ENCODE data around the gene ART3. TPM values are rescaled to one million over a fixed set of nuclear protein-coding genes. Genes with fewer than 3 reads are reported as not detected.
A peak's percentile ranks its signal among the peaks of the same experiment; 100 is the strongest.

The ART3 gene
- total RNA-seq, 1 donor from 2014 or later = under 0.01 TPM

DNA sequence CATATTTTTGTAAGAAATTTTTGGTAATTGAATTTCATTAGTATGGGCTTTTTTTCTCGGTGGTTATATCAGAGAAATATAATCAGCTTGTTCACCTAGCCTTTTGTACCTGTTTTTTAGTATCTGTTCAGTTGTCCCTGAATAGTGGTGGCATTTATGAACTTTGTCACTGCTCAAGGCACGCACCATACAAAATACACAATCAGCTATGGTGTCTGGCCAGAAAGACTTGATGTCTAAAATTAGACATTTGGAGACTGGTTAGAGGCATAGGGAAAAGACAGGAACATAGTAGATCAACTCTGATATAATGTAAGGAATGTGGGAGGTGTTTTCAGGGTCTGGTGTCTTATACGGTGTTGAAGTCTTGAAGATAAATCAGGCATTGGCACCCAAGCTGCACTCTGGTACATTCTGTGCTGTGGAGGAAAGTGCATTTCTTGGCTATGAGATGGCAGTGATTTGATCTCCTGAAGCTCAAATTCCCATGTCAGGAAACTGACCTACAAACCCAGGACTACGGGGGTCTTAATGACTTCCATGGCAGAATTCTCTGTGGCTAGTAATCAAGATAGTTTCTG, 3.6 kb downstream of the ART3 start:
- no peak for FAIRE-seq
- no peak overlapping the region for H3K4me3 ChIP-seq (ENCODE audit: low read depth, low read length)
- no peaks in the 10 kb centered on the region for H3K36me3 ChIP-seq (ENCODE audit: control insufficient read depth, insufficient read depth, low read length)
- no peaks in the 10 kb centered on the region for H3K27me3 ChIP-seq (ENCODE audit: control insufficient read depth, insufficient read depth, low read length)
- no peak for DNase-seq (ENCODE audit: low read depth)
- TF ChIP-seq, protein P1, sequence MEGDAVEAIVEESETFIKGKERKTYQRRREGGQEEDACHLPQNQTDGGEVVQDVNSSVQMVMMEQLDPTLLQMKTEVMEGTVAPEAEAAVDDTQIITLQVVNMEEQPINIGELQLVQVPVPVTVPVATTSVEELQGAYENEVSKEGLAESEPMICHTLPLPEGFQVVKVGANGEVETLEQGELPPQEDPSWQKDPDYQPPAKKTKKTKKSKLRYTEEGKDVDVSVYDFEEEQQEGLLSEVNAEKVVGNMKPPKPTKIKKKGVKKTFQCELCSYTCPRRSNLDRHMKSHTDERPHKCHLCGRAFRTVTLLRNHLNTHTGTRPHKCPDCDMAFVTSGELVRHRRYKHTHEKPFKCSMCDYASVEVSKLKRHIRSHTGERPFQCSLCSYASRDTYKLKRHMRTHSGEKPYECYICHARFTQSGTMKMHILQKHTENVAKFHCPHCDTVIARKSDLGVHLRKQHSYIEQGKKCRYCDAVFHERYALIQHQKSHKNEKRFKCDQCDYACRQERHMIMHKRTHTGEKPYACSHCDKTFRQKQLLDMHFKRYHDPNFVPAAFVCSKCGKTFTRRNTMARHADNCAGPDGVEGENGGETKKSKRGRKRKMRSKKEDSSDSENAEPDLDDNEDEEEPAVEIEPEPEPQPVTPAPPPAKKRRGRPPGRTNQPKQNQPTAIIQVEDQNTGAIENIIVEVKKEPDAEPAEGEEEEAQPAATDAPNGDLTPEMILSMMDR (IDR thresholded peaks at IDR 0.05; ENCODE audit: insufficient read depth, low read length, severe bottlenecking) = no peak

DNA sequence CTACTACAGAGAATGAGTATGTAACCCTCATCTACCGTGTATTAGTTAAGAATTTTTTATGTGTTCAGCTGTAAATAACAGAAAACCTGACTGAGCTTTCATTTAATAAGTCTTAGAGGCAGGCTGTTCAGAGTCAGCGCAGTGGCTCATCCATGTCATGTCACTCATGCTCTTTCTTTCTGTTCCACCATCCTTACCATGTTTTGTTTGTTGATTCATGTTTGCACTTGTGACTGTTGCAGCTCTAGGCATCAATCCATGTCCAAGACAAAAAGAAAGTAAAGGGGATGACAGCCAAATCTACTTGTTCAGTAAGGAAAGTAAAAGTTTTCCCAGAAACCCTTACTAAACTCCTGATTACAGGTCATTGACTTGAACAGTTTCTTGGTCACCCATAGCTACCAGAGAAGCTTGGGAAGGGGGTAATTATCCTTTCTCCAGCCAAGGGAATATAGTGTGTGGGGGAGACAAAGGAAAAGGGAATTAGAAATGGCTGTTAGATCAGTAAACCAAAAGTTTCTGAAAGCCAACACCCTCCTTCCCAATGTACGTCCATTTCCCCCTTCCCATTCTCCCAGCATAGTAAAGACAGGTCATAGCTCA, 9.0 kb downstream of the ART3 start:
- H3K4me3 ChIP-seq (ENCODE audit: low read depth, low read length) = no peak overlapping the region
- H3K27me3 ChIP-seq (ENCODE audit: control insufficient read depth, insufficient read depth, low read length) = no peaks in the 10 kb centered on the region
- FAIRE-seq (no peak), DNase-seq (ENCODE audit: low read depth) (peak; percentile 74)
- no peaks in the 10 kb centered on the region for H3K36me3 ChIP-seq (ENCODE audit: control insufficient read depth, insufficient read depth, low read length)
- TF ChIP-seq, protein P1 (IDR thresholded peaks at IDR 0.05; ENCODE audit: insufficient read depth, low read length, severe bottlenecking) = no peak

DNA sequence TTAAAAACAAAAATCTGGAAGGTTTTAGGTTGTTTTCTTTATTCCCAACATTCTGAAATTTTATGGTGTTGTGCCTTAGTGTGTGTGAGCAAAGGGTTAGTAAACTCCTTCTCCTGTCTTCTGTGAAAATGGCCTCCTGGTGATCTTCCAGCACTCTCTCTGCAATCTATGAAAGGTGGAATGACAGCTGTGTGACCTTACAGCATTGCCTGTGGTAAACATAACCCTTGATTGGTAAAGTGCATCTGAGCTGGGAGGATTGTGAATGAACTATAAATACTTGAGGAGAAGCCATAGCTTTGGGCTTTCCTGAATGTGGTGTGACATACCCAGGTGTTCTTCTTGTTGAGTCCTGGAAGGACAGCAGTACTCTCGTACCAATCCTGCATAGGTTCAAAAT, 10.0 kb downstream of the ART3 start:
- FAIRE-seq = no peak

DNA sequence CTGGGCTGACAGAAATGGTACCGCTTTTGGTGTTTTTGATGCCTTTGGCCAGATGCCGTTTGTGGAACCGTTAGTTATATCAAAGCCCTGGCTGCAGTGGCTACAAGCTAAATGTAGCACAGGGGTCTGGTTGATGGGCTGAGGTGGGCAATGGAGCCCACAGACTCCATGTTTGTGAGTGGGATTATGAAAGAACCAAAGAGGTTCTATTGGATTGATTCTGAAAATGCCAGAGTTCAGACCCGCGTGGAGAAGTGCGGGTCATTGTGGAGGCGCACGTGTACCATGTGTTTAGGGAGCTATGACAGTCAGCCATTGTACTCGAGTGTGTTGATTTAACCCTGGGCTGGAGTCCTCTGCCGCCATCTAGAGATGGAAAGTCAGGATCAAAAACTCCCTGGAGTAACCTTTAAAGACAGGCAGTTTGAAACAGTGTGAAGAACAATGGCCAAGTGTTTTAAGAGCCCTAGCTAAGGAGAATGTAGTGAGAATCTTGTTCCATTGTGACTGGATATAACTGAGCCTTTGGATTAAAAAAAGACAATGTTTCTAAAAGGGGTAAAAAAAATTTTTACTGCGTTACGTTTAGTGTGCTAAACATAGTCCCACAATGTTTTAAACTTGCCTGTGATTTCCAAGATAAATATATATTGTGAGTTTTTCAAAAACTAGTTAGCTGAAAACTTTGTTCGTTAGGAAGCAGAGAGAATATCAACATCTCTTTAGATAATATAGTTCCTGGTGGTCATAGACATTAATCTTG, 12.7 kb downstream of the ART3 start:
- Histone ChIP-seq H3K36me3 (ENCODE audit: control insufficient read depth, insufficient read depth, low read length) (no peaks in the 10 kb centered on the region), H3K4me3 (ENCODE audit: low read depth, low read length) (no peak overlapping the region), H3K27me3 (ENCODE audit: control insufficient read depth, insufficient read depth, low read length) (no peaks in the 10 kb centered on the region)
- TF ChIP-seq, protein P1 (IDR thresholded peaks at IDR 0.05; ENCODE audit: insufficient read depth, low read length, severe bottlenecking) = peak; percentile 73
- DNase-seq (ENCODE audit: low read depth) = peak; percentile 72
- FAIRE-seq = peak; percentile 97

More for the DNA sequence above, 10.0 kb downstream of the ART3 start:
- TF ChIP-seq, protein P1 (IDR thresholded peaks at IDR 0.05; ENCODE audit: insufficient read depth, low read length, severe bottlenecking) = no peak
- no peak for DNase-seq (ENCODE audit: low read depth)
- Histone ChIP-seq H3K4me3 (ENCODE audit: low read depth, low read length) (no peak overlapping the region), H3K36me3 (ENCODE audit: control insufficient read depth, insufficient read depth, low read length) (no peaks in the 10 kb centered on the region), H3K27me3 (ENCODE audit: control insufficient read depth, insufficient read depth, low read length) (no peaks in the 10 kb centered on the region)

DNA sequence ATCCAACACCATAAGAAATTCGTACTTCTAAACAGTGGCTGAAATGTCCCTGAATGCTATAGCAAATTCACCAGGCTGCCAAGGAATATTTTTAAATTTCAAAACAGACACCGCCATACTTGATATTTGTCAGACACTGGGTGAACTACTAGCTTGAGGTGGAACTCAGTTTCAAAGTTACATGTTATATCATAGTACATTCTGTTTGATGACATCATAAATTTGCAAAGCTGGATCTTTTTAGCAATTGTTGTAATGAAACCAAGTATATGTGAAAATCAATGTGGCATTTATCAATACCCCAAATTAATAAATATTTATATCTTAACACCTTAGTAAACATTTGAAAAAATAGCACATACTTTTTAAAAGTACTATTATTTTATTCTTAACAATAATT, 14.2 kb downstream of the ART3 start:
- TF ChIP-seq, protein P1 (IDR thresholded peaks at IDR 0.05; ENCODE audit: insufficient read depth, low read length, severe bottlenecking) = no peak
- DNase-seq (ENCODE audit: low read depth) = no peak
- no peak for FAIRE-seq

More for the DNA sequence above, 14.2 kb downstream of the ART3 start:
- no peak overlapping the region for H3K4me3 ChIP-seq (ENCODE audit: low read depth, low read length)
- H3K27me3 ChIP-seq (ENCODE audit: control insufficient read depth, insufficient read depth, low read length) = no peaks in the 10 kb centered on the region
- H3K36me3 ChIP-seq (ENCODE audit: control insufficient read depth, insufficient read depth, low read length) = no peaks in the 10 kb centered on the region

All from bronchial epithelial cell (primary cell).